GM23248 (cell line): ENCODE data around the gene FADS1.

Experiments used
- EZH2 ChIP-seq: fragments of 200-600 bp; sonication (generic); IDR thresholded peaks from 2 replicates; pipeline ENCODE4 v1.6.1; 2018; ENCODE audit warnings: antibody characterized with exemption, mild to moderate bottlenecking; ENCODE audit not compliant: insufficient read depth, poor library complexity, severe bottlenecking
- EZH2phosphoT487 ChIP-seq: fragments of 200-600 bp; sonication (generic); IDR thresholded peaks from 2 replicates; pipeline ENCODE4 v1.6.1; 2018; ENCODE audit warnings: antibody characterized with exemption, moderate library complexity, mild to moderate bottlenecking, low read depth; ENCODE audit not compliant: insufficient read depth

GRCh38 chr11:61851900-61852295 is 35.1 kb upstream of the FADS1 start:
- TF ChIP-seq EZH2, result no peak
- no peak for TF ChIP-seq EZH2phosphoT487
